Frontal cortex (tissue), 4 donors: ENCODE results near the gene MATN4. TPM values are rescaled to one million over a fixed set of nuclear protein-coding genes. Genes with fewer than 3 reads are reported as not detected.

Experiments used
- DNase-seq, 2 donors: peaks; one replicate each; pipeline ENCODE4 v3.0.0; 2012; ENCODE audit warnings: low spot score in 2 of 2
- FAIRE-seq: peaks from 2 replicates; lab custom pipeline; 2012; peaks lifted over from hg19 to GRCh38; lab: Jason Lieb, UNC
- total RNA-seq: library from RNA; depleted of rRNA; stranded (reverse); fragments of >200 nt; gene quantifications from one replicate; pipeline ENCODE4 v1.2.3, GENCODE V29; 2014
- donor health status: control.
- donor health status: control.
- donor health status: control.

Gene MATN4
- total RNA-seq, 1 donor from 2014 or later, result under 0.01 TPM

- no peak for DNase-seq
- no peak for FAIRE-seq
Observed at GRCh38 chr20:45263556-45264266, 44.4 kb downstream of the MATN4 start.

DNA sequence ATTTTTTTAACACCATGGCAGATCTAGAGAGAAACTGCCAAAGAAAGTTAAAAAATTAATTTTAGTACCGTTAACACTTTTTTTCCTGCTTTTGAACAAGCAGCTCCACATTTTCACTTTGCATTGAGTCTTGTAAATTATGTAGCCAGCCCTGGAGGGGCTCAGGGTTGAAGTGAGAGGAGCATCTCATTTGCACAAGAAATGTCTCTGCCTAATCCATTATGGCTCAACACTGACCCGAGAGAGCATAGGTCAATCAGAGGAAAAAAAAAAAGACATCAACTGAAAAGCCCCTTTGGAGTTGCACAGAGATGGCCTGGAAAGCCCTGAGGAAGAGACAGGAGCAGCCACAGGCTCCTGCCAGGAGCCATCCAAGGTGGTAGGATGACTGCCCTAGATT is 49.4 kb downstream of the MATN4 start:
- FAIRE-seq, result no peak
- no peak for DNase-seq

DNA sequence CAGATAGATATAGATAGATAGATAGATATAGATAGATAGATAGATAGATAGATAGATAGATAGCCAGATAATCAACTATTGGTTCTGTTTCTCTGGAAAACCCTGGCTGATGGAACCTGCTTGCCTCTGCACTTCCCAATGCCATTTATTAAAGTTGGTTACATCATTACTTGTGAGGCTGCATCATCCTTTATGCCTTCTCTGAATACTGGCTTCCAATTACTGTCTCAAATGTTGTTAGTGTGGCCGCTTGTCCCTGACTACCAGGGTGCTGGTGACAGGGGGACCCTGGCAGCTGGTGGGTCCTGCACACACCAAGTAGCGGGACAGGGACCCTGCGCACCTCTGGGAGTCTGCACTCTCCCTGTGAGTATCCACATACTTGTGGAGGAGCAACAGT is 49.8 kb downstream of the MATN4 start:
- DNase-seq (no peak), FAIRE-seq (no peak)

GRCh38 chr20:45257711-45258110 is 50.4 kb downstream of the MATN4 start:
- no peak for FAIRE-seq
- no peak for DNase-seq

DNA sequence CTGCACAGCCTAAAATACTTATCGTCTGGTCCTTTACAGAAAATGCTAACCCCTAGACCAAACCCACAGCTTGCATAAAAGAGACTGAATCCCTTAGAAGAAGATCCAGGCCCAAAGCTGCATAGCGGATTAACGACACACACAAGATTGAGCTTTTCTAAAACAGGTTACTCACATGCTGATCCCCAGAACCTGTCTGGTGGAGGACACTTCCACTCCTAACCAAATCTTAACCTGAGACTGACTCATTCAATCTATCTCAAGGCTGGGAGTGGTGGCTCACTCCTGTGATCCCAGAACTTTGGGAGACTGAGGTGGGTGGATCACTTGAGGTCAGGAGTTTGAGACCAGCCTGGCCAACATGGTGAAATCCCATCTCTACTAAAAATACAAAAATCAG is 50.9 kb downstream of the MATN4 start:
- DNase-seq (no peak), FAIRE-seq (no peak)

DNA sequence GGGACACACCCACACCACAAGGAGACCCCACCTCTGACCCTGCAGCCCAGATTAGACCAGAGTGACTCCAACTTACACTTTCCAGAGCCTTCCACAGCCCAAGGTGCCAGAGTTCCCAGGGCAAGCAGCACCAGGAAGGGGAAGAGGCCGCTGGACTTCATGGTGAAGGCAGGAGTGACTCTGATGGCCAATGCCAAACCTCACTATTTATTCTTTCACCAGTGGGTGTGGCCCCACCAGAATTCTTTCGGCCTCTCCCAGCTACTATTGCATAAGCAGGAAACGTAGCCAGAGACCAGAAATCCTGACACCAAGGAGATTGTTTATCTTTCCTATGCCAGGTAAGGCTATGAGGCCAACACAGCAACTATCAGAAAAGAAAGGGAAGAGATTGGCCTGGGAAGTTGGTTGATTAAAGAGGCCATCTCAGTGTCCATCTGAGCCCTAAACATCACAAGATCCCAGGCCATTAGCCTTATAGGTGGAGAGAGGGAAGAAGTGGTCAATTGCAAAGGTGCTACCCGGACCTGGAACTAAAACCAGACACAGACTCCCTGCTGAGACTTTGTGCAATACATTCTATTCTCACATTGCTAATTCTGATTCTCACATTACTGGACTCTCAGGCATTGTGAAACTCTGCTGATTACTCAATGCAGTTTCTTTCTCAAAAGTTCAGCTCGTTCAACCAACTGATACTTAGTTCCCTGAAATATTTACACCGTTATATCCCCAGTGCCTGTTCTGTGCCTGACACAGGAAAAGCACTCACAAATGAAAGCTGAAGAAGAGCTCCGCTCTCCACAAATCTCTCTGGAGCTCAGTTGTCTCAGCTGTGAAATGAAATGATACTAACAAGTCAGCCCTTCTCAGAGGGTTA is 53.5 kb downstream of the MATN4 start, which contains the start of gene SLPI:
Gene SLPI, minus strand, starts transcription at position 182 of the 880 bp plus-strand sequence. Its CDS starts 21 bp downstream, at position 161.
- FAIRE-seq (no peak), DNase-seq (no peak)

DNA sequence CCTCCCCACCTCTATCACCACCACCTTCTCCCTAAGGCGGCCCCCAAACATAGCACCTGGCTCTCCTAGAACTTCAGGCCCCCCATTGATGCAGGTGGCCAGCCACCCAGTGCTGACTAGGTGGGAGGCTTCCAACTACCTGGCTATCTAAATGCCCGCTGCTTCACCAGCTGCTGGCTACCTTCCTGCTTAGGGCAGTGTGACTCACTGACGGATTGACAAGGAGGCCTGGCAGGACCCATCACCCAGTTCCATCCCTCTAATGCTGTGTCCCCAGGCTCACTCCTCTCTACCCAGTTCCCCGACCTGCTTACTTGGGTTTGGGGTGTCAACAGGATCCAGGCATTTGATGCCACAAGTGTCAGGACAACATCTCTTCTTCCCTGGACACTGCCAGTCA is 54.8 kb downstream of the MATN4 start:
- no peak for DNase-seq
- FAIRE-seq, result no peak

DNA sequence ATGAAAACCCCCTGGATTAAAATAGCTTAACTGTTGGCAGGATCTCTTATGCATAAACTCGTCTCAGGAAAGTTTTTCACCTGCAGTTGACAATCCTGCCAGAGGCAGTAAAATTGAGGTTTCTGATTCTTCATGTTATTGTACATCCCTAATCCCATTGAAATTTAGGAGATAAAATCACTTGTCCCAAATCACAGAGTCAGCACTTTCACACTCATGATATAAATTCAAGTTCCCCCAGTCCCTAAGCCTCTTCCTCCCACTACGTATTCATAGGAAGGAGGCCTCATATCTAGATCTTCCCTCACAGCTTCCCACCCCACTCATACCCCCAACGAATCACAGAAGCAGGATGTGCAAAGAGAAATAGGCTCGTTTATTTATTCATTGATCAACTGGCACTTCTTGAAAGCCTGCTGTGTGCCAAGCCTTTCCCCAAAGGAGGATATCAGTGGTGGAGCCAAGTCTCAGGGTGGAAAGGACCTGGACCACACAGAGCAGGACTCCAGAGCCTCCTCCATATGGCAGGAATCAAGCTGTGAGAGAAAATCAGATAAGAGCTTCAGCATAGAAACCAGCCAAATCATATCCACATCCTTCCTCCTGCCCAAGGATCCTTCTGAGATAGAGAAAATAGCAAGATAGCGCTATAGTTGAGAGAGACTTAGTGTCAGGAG is 56.1 kb downstream of the MATN4 start:
- FAIRE-seq (no peak), DNase-seq (no peak)

DNA sequence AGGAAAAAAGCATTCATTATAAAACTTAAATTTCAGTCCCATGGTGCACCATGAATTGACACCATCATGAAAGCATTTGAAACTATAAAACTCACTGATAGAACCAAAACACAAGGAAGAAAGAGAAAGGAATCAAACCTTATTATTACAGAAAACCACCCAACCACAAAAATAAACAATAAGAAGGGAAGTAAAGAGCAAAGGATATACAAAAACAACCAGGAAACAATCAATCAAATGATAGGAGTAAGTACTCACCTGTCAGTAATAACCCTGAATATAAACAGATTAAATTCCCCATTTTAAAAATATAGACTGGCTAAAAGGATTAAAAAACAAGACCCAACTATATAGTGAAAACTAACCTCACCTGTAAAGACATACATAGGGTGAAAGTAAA is 59.5 kb downstream of the MATN4 start:
- FAIRE-seq, result no peak
- DNase-seq, result no peak

- DNase-seq (no peak), FAIRE-seq (no peak)
Observed at GRCh38 chr20:45247865-45248264, 60.2 kb downstream of the MATN4 start.

- FAIRE-seq, result no peak
- DNase-seq, result no peak
Observed at GRCh38 chr20:45246109-45246508, 62.0 kb downstream of the MATN4 start.

Other genes starting within 250 kb of the MATN4 start
- gene KCNS1, start 207.2 kb downstream of the MATN4 start, total RNA-seq, result 1.2 TPM
- not detected for gene WFDC5, start 193.1 kb downstream of the MATN4 start, total RNA-seq
- not detected for gene WFDC12, start 183.8 kb downstream of the MATN4 start, total RNA-seq
- gene PI3, start 133.4 kb downstream of the MATN4 start, total RNA-seq, result not detected
- gene SEMG1, start 101.3 kb downstream of the MATN4 start, total RNA-seq, result not detected
- not detected for gene SEMG2, start 86.9 kb downstream of the MATN4 start, total RNA-seq
- 0.41 TPM for gene SLPI, start 53.7 kb downstream of the MATN4 start, total RNA-seq
- gene RBPJL, start 1.5 kb downstream of the MATN4 start, total RNA-seq, result not detected
- gene SDC4, start 40.1 kb upstream of the MATN4 start, total RNA-seq, result 0.82 TPM
- 25.7 TPM for gene SYS1, start 54.9 kb upstream of the MATN4 start, total RNA-seq
- gene TP53TG5, start 70.0 kb upstream of the MATN4 start, total RNA-seq, result not detected
- gene DBNDD2, start 100.0 kb upstream of the MATN4 start, total RNA-seq, result 2.9 TPM
- gene PIGT, start 107.8 kb upstream of the MATN4 start, total RNA-seq, result 10.2 TPM
- gene WFDC2, start 161.5 kb upstream of the MATN4 start, total RNA-seq, result 3.3 TPM
- gene SPINT3, start 207.3 kb upstream of the MATN4 start, total RNA-seq, result not detected
- not detected for gene WFDC6, start 231.2 kb upstream of the MATN4 start, total RNA-seq
- gene EPPIN, start 239.1 kb upstream of the MATN4 start, total RNA-seq, result not detected